Adrenal gland (tissue), 5 donors: ENCODE data around the gene TIGD1.

Experiments used
- CTCF ChIP-seq, 6 experiments: fragments of 450-650 bp in 4 of 6; fragments of 200-600 bp in 2 of 6; sonication (generic) in 1 of 6; IDR thresholded peaks; 1 replicate in 5 of 6; 2 replicates in 1 of 6; pipeline versions ENCODE4 v1.5.1 to v1.8.0; 2016 to 2021; ENCODE audit warnings: antibody characterized with exemption in 6 of 6, mild to moderate bottlenecking in 2 of 6, moderate library complexity in 1 of 6
- POLR2A ChIP-seq, 2 donors: fragments of 450-650 bp; IDR thresholded peaks; one replicate each; pipeline ENCODE4 v1.6.1; 2017; ENCODE audit warnings: antibody characterized with exemption in 2 of 2, mild to moderate bottlenecking in 2 of 2, moderate library complexity in 1 of 2
- donor health status: DM: no; HTN: no; CAD: no.

- TF ChIP-seq CTCF (IDR thresholded peaks at IDR 0.05), result no peak
- no peak for TF ChIP-seq POLR2A (IDR thresholded peaks at IDR 0.05)
Measured at GRCh38 chr2:232502511-232502910, 47.8 kb downstream of the TIGD1 start.
